Measurements from ENCODE around the gene MYLK4.

GRCh38 chr6:2674857-2675256, 75.9 kb downstream of the MYLK4 start:
- TF ChIP-seq CTCF (IDR thresholded peaks at IDR 0.05) (no peak), POLR2A (IDR thresholded peaks at IDR 0.05) (no peak)

All from esophagus squamous epithelium (tissue), 4 donors.